ENCODE results near the gene OPRL1. TPM values are rescaled to one million over a fixed set of nuclear protein-coding genes. Genes with fewer than 3 reads are reported as not detected.

OPRL1 gene
- total and polyA plus RNA-seq, 2 donors (not counting 1 experiment from before 2014, with no cell fraction given): 3.5 to 6.2 TPM

- POLR2A ChIA-PET: interaction anchor here (1.6 kb wide), 1 partner anchor 33 kb away, joined by 4 read pairs; no protein-coding TSS in a partner anchor
- CTCF ChIA-PET: interaction anchor here (1.0 kb wide), 1 partner anchor 13 kb away, joined by 3 read pairs; no protein-coding TSS in a partner anchor
- peaks cover 39% of the 10 kb centered on the region for H3K27me3 Mint-ChIP-seq
Measured at GRCh38 chr20:64044484-64045247, 35.2 kb upstream of the OPRL1 start.

More at GRCh38 chr20:64044484-64045247, 35.2 kb upstream of the OPRL1 start:
- Histone ChIP-seq H3K79me2 (ENCODE audit: control insufficient read depth, insufficient read depth, low read length) (no peaks in the 10 kb centered on the region), H3K9me3 (ENCODE audit: control extremely low read depth in 1 of 3, control insufficient read depth in 2 of 3, insufficient read depth in 1 of 3, low read length in 2 of 3) (peaks cover 0 to 3% (median 0%) of the 10 kb centered on the region in 3 donors), H3K36me3 (replicated peaks in 1 of 2; ENCODE audit: control extremely low read depth in 1 of 2, control insufficient read depth in 1 of 2, extremely low read depth in 1 of 2, insufficient read depth in 2 of 2, low read length in 1 of 2) (no peaks in the 10 kb centered on the region), H3K27me3 (replicated peaks in 1 of 4; ENCODE audit: control extremely low read depth in 1 of 4, control insufficient read depth in 3 of 4, insufficient read depth in 4 of 4, low read length in 3 of 4) (peaks cover 0 to 34% (median 11%) of the 10 kb centered on the region in 4 experiments), H3K4me1 (ENCODE audit: control insufficient read depth in 2 of 2, insufficient read depth in 2 of 2, low read length in 2 of 2) (peaks cover 13 to 15% of the 10 kb centered on the region in 2 donors), H3K4me3 (ENCODE audit: control extremely low read depth in 1 of 5, extremely low read depth in 1 of 5, insufficient read depth in 1 of 5, low read depth in 2 of 5, low read length in 4 of 5) (no peak overlapping the region), H3K9ac (ENCODE audit: low read length) (no peak overlapping the region), H2AFZ (ENCODE audit: insufficient read depth, low read depth, low read length, poor library complexity, severe bottlenecking) (no peak overlapping the region), H3K4me2 (replicated peaks; ENCODE audit: low read depth, low read length, poor library complexity, severe bottlenecking) (no peak overlapping the region), H3K27ac (ENCODE audit: low read length in 2 of 2) (no peak overlapping the region), H4K20me1 (ENCODE audit: control insufficient read depth, insufficient read depth, low read length, poor library complexity, severe bottlenecking) (no peaks in the 10 kb centered on the region)
- Mint-ChIP-seq H3K4me3 (no peak overlapping the region), H3K4me1 (peaks cover 16% of the 10 kb centered on the region), H3K9me3 (ENCODE audit: insufficient read depth) (no peaks in the 10 kb centered on the region), H3K27ac (peak overlapping the region; percentile 20)
- intact Hi-C loops (cut with micrococcal nuclease): no loop called here
- DNase-seq: no peak
- ATAC-seq (ENCODE audit: low read depth): no peak
- 98% methylated on average over 11 of the region's 14 CpGs for WGBS (ENCODE audit: insufficient coverage)
- no peak for TF ChIP-seq CTCF (IDR thresholded peaks at IDR 0.05)
- no peak for TF ChIP-seq EZH2 (IDR thresholded peaks at IDR 0.05; ENCODE audit: borderline replicate concordance, insufficient read depth, low read depth, low read length, poor library complexity, severe bottlenecking)

Data from B cell (primary cell).